GM18909 (cell line): Measurements from ENCODE around the gene DNAJB4.
A peak's percentile ranks its signal among the peaks of the same experiment; 100 is the strongest.
"Not testable (repeated sequence)": the region's sequence is repeated elsewhere in the genome, so short reads cannot be mapped to it uniquely, and the experiment has no call there.

ENCODE experiments used
- ATAC-seq: cut with Tn5 transposase; IDR thresholded peaks from one replicate; pipeline ENCODE4 v1.9.1; 2021; ENCODE audit warnings: mild to moderate bottlenecking; ENCODE audit not compliant: unreplicated experiment, poor library complexity

The DNAJB4 gene

GRCh38 chr1:78058670-78059069, 53.9 kb downstream of the DNAJB4 start:
- no peak for ATAC-seq

GRCh38 chr1:78060857-78061563, 56.3 kb downstream of the DNAJB4 start:
- peak; percentile 76 for ATAC-seq

GRCh38 chr1:78061825-78062523, 57.2 kb downstream of the DNAJB4 start:
- no peak for ATAC-seq

- not testable (repeated sequence) for ATAC-seq
Observed at GRCh38 chr1:78064886-78065285, 60.1 kb downstream of the DNAJB4 start.
